GM21381 (cell line): ENCODE data around the gene PRRT3.
"Not testable (repeated sequence)": the region's sequence is repeated elsewhere in the genome, so short reads cannot be mapped to it uniquely, and the experiment has no call there.

Experiments used
- ATAC-seq: cut with Tn5 transposase; IDR thresholded peaks from one replicate; pipeline ENCODE4 v1.9.1; 2021; ENCODE audit warnings: mild to moderate bottlenecking, moderate library complexity; ENCODE audit not compliant: unreplicated experiment

The PRRT3 gene

DNA sequence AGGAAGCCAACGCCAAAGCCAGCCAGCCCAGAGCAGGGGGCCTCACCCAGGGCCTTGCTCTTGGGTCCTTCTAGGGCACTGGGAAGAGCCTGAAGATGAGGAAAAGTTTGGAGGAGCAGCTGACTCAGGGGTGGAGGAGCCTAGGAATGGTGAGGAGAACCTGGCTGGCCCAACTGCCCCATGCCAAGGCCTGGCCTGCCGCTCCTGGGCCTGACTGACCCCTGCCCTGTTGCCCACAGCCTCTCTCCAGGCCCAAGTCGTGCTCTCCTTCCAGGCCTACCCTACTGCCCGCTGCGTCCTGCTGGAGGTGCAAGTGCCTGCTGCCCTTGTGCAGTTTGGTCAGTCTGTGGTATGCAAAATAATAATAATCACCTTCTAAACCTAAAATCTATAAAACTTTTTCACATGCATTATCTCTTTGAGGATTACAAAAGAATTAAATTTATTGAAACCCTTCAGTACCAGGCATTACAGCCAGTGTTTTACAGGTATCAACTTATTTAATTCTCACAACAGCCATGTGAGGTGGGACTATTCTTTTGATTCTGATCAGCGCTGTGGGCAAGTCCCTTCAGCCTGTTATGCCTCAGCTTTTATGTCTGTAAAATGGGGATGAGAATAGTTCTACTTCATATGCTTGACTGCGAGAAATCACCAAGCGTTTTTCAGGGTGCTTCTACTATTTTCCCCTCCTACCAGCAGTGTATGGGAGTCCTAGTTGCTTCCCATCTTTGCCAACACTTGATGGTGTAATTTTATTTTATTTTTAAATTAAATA, 33.8 kb downstream of the PRRT3 start:
- ATAC-seq: no peak

GRCh38 chr3:9917820-9918219, 34.4 kb downstream of the PRRT3 start:
- no peak for ATAC-seq

DNA sequence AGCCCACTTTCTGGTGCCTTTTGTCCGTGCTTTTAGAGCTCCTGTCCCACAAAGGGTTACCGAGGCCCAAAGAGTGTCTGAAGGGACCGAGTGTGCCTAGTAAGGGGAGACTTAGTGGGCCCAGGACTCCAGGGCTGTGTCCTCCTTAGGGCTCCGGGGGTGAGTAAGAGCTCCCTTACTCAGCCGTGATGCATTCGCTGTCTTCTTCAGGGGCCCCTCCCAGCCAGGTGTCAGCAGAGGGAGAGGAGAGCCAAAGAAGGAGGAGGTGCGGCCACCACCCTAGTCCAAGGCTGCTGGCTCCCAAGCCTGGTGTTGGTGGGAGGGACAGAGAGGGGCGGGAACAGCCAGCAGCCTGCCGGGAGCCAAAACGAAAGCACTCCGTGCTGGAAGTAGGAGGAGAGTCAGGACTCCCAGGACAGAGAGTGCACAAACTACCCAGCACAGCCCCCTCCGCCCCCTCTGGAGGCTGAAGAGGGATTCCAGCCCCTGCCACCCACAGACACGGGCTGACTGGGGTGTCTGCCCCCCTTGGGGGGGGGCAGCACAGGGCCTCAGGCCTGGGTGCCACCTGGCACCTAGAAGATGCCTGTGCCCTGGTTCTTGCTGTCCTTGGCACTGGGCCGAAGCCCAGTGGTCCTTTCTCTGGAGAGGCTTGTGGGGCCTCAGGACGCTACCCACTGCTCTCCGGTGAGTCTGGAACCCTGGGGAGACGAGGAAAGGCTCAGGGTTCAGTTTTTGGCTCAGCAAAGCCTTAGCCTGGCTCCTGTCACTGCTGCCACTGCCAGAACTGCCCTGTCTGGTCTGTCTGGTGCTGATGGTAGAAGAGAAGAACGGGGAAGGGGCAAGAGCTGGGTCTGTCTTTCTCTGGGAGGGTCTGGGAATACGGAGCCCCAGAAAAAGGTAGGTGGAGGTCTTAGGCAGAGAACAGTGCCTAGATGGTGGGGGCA, 35.2 kb downstream of the PRRT3 start, which contains the start of gene IL17RC:
Gene IL17RC (plus strand): TSS at position 365 of the 947 bp plus-strand sequence. CDS start 218 bp downstream, at position 583.
- no peak for ATAC-seq

DNA sequence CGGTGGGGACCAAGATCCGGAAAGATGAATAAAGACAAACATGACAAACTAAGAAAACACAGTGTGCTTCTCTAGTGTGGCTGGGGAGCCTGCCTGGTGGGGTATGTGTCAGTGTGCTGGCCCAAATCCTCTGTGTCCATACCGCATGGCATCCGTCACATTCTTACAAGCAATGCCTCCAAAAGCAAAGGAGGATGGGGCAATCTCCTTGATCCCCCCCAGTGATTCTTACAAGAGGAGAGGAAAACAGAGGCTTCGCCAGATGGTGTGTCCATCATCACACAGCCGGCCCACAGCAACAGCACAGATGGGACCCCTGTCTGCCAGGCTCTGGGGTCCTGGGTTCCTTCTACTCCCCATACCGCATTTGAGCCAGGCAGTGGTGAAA, 35.9 kb downstream of the PRRT3 start:
- ATAC-seq: no peak

DNA sequence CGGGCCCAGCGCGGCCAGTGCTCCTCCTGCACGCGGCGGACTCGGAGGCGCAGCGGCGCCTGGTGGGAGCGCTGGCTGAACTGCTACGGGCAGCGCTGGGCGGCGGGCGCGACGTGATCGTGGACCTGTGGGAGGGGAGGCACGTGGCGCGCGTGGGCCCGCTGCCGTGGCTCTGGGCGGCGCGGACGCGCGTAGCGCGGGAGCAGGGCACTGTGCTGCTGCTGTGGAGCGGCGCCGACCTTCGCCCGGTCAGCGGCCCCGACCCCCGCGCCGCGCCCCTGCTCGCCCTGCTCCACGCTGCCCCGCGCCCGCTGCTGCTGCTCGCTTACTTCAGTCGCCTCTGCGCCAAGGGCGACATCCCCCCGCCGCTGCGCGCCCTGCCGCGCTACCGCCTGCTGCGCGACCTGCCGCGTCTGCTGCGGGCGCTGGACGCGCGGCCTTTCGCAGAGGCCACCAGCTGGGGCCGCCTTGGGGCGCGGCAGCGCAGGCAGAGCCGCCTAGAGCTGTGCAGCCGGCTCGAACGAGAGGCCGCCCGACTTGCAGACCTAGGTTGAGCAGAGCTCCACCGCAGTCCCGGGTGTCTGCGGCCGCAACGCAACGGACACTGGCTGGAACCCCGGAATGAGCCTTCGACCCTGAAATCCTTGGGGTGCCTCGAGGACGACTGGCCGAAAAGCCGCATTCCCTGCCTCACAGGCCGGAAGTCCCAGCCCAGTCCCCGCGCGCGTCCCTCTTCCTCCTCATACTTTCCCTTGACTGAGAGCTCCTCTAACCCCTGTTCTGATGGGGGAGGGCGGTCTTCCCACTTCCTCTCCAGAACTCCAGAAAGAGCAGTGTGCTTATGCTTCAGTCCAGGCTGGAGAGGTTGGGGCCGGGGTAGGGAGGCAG, 36.7 kb downstream of the PRRT3 start:
- no peak for ATAC-seq

DNA sequence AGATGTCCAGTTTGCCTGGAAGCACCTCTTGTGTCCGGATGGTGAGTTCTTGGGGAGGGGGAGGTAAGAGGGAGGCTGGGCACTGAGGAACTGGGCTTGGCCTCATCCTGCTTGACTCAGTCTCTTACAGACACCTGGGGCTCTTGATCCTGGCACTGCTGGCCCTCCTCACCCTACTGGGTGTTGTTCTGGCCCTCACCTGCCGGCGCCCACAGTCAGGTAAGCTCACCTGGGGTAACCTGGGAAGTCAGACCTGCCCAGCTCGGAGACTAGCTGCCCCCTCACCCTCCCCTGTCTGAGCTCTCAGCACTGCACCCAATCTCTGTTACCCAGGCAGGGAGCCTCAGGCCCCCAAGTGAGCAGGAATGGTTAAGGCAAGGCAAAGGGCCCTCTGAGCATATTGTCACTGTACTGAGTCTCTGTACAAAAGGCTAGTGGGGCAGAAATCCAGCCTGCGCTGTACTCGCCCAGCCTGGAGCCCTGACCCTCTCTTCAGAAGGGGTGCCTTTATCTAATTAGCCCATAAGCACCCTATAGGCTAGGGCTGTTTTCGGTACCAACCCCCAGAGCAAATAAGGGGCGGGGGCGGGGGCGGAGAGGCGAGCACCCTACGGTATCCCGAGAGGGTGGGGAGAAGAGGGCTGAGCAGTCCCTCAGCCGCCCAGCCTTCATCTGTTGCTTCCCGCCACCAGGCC, 37.5 kb downstream of the PRRT3 start:
- no peak for ATAC-seq

DNA sequence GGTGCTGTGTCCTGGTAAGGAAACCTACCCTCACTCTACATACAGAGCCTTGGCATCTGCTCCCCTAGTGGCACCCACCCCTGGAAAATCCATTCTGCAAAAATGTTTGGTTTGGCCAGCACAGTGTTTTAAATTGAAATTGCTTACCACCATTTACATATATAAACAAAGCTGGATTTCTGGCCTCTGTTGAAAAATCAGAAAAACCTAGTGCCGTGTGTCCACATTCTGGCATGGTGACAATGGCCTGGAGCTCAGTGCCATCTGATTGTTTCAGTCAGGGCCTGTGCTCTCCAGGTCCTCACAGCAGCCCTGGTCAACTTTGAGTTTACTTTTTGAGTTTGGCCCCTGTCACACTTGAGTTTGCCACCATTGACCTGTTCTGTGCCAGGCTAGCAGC, 38.2 kb downstream of the PRRT3 start:
- ATAC-seq: no peak

- no peak for ATAC-seq
Observed at GRCh38 chr3:9913601-9914000, 38.6 kb downstream of the PRRT3 start.

GRCh38 chr3:9912294-9912935, 39.8 kb downstream of the PRRT3 start:
- ATAC-seq: no peak

- no peak for ATAC-seq
Observed at GRCh38 chr3:9911863-9912262, 40.3 kb downstream of the PRRT3 start.

DNA sequence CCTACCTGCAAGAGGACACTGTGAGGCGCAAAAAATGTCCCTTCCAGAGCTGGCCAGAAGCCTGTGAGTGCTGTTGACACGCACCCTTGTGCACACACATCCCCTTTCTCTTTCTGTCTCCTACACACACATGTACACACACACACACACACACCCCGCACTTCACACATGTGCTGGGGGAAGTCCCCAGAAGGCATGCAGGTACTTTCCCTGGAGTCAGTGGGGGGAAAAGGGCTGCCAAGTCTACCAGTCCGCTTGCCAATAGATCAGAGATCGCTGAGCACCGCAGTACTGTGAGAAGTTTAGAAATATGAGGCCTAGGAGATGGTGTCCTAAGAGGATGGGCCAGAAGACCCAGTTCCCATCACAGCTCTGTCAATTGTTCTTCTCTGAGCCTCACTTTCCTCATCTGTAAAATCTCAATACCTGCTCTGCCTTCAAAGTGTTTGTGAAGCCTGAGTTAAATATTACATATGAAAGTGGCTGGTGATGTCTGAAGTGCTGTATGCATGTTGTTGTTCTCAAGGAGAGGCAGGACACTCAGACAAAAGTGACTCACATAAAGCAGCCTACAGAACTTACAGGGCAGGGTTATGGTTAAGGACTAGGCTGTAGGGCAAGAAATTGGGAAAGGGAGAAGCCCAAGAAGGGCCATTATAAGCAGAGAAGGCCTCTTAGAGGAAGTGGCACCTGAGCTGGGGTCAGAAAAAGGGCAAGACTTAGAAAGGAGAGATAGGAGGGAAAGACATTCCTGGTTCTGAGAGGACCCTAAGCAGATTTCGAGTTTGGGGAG, 42.8 kb downstream of the PRRT3 start:
- no peak for ATAC-seq

DNA sequence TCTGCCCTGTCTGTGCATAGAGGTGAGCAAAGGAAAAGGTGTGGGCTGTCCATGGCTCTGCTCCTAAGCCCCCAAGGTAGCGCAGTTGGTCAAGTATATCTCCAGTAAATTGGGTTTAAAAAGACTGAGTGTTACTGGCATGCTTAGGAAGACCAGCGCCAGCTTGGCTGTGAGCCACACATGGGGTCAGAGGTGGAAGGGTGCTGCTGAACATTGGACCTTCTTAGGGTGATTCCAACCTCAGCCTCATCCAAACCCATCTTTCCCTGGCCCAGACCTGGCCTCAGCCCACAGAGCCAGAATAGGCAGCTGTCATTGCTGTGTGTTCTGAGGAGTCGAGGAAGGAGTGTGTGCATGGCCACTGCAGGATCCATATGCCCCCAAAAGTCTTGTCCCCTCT, 43.9 kb downstream of the PRRT3 start:
- ATAC-seq: no peak

GRCh38 chr3:9906480-9906879, 45.7 kb downstream of the PRRT3 start:
- ATAC-seq: no peak

GRCh38 chr3:9903904-9904303, 48.3 kb downstream of the PRRT3 start:
- ATAC-seq: no peak

GRCh38 chr3:9903238-9903624, 49.0 kb downstream of the PRRT3 start:
- no peak for ATAC-seq

GRCh38 chr3:9902372-9903237, 49.6 kb downstream of the PRRT3 start, which contains the start of gene IL17RE:
Gene IL17RE (plus strand): TSS chr3:9902848. CDS start chr3:9902933, 85 bp downstream.
- no peak for ATAC-seq

DNA sequence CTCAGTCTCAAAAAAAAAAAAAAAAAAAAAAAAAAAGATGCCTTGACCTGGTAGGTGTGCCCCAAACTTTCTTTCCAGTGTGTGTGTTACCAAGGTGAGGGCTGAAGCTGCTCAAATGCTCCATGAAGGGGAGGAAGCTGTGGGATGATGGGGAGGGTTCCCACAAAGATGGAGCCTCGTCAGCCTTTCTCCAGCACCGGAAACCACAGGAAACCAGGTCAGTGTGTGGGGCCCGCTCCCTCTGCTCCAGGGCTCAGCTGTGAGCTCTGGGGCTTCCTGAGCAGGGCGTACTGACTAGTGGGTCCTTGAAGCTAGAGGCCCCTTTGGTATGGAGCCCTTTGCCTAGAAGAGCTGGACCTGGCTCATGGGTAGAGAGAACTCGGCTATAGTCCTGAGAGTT, 50.2 kb downstream of the PRRT3 start:
- no peak for ATAC-seq

DNA sequence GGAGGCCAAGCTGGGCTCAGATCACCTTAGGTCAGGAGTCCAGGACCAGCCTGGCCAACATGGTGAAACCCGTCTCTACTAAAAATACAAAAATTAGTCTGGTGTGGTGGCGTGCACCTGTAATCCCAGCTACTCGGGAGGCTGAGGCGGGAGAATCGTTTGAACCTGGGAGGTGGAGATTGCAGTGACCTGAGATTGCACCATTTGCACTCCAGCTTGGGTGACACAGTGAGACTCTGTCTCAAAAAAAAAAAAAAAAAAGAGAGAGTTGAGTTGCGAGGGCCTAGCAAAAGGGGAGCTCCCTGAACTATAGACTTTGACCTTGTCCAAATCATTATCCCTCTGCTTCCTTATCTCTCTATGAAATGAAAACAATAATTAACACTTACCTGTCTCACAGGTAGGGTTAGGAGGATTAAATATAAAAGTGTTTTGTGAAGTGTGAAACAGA, 51.2 kb downstream of the PRRT3 start:
- ATAC-seq: not testable (repeated sequence)
